ENCODE data around the gene GRAMD1B.

- TF ChIP-seq, protein P1, sequence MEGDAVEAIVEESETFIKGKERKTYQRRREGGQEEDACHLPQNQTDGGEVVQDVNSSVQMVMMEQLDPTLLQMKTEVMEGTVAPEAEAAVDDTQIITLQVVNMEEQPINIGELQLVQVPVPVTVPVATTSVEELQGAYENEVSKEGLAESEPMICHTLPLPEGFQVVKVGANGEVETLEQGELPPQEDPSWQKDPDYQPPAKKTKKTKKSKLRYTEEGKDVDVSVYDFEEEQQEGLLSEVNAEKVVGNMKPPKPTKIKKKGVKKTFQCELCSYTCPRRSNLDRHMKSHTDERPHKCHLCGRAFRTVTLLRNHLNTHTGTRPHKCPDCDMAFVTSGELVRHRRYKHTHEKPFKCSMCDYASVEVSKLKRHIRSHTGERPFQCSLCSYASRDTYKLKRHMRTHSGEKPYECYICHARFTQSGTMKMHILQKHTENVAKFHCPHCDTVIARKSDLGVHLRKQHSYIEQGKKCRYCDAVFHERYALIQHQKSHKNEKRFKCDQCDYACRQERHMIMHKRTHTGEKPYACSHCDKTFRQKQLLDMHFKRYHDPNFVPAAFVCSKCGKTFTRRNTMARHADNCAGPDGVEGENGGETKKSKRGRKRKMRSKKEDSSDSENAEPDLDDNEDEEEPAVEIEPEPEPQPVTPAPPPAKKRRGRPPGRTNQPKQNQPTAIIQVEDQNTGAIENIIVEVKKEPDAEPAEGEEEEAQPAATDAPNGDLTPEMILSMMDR (IDR thresholded peaks at IDR 0.05; ENCODE audit: borderline replicate concordance, extremely low read depth, low read length, poor library complexity, severe bottlenecking): no peak
- TF ChIP-seq EZH2 (IDR thresholded peaks at IDR 0.05; ENCODE audit: borderline replicate concordance, low read depth, low read length, severe bottlenecking): no peak
Observed at GRCh38 chr11:123427405-123427804, 2.7 kb upstream of the GRAMD1B start.
